GM12873 (cell line): ENCODE measurements around the gene APBA1.

Experiments
- TF ChIP-seq, protein P1 (sequence below): IDR thresholded peaks from 2 replicates; pipeline ENCODE4 v1.5.1; 2012; ENCODE audit warnings: low read depth, mild to moderate bottlenecking, moderate library complexity, low read length, control low read depth; ENCODE audit not compliant: insufficient read depth; ENCODE audit errors: missing control alignments

The APBA1 gene

DNA sequence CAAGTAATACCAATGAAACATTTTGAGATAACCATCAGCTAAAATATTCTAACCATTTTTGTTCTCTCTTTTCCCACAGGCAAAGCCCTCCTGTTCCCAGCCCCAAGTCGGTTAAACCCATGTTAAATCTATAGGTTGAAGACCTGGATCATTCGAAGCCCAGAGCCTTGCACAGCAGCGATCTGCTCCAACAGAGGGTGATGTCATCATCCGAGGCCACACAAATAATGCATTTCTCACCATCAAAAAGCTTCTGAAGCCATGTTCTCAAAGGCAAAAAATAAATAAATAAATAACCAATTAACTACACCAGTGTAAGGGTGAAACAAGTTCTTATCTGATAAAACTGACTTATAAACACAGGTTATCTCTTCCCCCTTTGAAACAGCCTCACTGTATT lies 178.0 kb downstream of the APBA1 start:
- TF ChIP-seq, protein P1, sequence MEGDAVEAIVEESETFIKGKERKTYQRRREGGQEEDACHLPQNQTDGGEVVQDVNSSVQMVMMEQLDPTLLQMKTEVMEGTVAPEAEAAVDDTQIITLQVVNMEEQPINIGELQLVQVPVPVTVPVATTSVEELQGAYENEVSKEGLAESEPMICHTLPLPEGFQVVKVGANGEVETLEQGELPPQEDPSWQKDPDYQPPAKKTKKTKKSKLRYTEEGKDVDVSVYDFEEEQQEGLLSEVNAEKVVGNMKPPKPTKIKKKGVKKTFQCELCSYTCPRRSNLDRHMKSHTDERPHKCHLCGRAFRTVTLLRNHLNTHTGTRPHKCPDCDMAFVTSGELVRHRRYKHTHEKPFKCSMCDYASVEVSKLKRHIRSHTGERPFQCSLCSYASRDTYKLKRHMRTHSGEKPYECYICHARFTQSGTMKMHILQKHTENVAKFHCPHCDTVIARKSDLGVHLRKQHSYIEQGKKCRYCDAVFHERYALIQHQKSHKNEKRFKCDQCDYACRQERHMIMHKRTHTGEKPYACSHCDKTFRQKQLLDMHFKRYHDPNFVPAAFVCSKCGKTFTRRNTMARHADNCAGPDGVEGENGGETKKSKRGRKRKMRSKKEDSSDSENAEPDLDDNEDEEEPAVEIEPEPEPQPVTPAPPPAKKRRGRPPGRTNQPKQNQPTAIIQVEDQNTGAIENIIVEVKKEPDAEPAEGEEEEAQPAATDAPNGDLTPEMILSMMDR = no peak

DNA sequence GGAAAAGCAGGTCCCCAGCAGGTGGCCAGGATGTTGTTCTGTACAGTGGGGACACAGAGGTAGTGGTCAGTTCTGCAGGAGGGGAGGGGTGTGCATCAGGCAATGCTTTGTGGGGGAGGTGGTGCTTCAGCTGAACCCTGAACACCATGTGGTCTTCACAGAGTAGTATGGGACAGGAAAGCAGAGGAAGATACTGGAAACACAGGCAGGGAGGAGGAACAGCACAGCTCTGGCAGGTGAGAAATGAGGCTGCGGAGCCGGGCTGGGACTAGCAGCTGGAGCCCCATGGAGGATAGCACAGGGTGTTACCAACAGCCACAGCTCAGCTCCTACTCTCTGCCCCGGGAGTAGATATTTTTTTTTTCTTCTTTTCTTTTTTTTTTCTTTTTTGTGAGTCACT lies 185.7 kb downstream of the APBA1 start:
- TF ChIP-seq, protein P1 = no peak

DNA sequence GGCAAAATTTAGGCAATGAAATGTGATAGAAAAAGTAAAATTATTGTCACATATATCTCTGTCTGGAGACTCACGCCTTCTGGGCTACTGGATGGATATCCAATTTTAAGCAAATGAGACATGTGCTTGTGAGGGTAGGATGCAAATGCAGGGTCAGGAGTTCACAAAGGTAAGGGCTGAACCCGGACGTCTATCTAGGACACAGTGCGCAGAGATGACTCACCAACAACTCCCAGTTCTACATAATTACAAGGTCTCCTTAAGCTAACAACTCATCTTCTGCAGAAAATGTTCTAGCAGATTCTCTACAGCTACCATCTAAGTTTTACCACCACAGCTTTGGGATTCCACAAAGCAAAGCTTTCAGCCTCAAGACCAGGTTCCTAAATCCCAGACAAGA lies 186.7 kb downstream of the APBA1 start:
- TF ChIP-seq, protein P1 = no peak

DNA sequence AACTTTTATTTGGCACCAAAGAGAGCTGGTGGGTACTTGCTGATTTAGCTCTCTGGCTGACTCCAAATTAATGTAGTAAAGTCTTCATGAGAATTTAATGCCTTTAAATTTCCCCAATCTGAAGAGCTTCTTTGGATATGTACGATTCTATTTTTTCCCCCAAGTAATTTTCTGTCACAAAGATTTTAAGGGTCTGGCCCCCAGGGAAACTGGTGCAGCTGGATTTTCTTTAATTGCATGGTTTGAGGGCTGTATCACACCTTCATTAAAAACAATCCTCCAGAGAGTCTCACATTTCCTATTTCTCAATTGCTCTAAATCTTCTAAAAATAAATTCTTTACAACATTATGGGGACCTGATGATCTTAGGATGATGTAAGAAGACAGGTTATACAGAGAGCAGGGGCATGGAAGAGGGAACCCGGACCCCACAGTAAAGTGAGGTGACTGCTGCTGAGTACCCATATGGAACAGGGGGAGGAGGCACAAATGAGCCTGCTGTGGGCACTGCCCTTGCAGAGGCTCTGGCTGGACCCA lies 188.2 kb downstream of the APBA1 start:
- TF ChIP-seq, protein P1 = no peak

DNA sequence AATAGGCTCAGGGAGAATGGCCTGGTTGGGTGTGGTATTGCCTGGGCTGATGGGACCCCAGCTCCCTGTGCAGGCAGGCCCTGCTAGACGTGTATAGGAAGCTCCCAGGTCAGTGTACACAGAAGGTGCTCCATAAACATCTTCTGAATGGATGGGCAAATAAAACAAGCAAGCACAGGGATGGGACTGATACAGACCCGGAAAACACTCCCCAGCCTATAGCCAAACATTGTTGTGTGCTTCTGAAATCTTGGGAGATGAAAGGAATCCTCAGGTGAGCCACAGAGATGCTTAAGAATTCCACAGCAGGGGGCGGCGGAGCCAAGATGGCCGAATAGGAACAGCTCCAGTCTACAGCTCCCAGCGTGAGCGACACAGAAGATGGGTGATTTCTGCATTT lies 195.4 kb downstream of the APBA1 start:
- TF ChIP-seq, protein P1 = no peak

DNA sequence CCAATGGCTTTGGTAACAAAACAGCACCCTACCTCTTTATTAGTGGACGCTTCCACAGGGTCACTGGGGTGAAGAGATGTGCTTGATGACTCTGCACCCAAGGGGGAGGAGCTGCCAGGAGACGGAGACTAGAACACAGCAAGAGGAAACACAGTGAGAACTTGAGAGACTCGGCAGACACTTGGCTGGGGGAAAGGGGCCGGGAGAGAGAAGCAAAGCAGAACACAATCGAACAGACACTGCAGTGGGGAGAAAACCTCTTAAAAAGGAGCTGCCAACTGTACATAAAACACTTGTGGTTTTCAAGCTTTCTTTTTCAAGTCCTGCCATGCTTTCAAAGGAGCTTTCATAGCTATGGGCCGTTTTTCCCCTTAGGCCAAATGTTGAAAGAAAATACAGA lies 196.2 kb downstream of the APBA1 start:
- TF ChIP-seq, protein P1 = no peak

DNA sequence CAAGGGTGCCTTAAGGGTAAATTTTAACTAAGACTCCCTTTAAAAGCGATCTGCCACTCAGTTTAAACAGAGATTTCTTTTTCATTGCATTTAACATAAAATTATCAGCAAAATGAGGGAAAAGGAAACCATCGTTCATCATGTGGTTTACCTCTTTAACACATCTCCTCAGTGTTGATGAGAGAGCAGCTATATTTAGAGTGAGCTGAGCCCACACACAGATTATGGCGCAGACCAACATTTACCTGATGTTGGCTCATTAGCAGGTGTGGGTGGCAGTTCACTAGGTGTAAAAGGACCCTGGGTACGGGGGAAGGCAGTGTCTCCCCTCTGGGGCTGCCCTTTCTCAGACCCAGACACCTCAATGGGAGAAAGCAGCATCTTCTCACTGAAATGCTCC lies 197.3 kb downstream of the APBA1 start:
- TF ChIP-seq, protein P1 = no peak

DNA sequence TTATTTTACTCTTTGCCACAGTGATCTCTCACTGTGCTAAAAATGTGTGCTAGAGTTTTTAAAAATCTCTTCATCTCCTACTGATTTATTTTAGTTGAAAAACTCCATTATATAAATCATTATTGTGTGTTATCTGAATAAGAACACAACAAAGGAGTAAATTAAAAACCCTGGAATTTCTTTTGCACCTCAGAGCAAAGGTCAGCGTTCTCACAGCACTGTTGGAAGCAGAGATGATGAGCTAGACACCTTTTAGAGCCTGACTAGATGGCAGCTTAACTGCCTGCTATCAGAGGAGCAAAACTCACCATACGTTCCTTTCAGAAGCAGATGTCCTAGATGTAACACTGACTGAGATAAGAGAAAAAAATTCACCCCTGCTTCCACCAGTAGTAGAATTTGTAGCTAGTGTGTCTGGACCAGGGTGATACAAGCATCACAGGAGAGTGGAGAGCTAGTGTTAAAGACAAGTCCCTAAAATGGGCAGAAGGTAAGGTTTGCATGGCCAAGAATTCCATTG lies 200.0 kb downstream of the APBA1 start:
- TF ChIP-seq, protein P1 = no peak
